Activated CD4-positive, alpha-beta T cell treated with anti-CD3 and anti-CD28 coated beads, Interleukin-2, amount 10 ng/mL, durations not matched to agents 24 days and 14 days (primary cell): ENCODE measurements around the gene EPN3. TPM values are rescaled to one million over a fixed set of nuclear protein-coding genes. Genes with fewer than 3 reads are reported as not detected.

ENCODE experiments used
- DNase-seq: peaks from one replicate; pipeline ENCODE4 v3.0.0; 2022
- H3K27ac Mint-ChIP-seq: one replicate; pipeline ENCODE4 v1.8.0; 2022; ENCODE audit warnings: mild to moderate bottlenecking, mixed read lengths
- H3K27me3 Mint-ChIP-seq: one replicate; pipeline ENCODE4 v1.8.0; 2022; ENCODE audit warnings: mixed read lengths
- H3K36me3 Mint-ChIP-seq: one replicate; pipeline ENCODE4 v1.8.0; 2022; ENCODE audit warnings: low read depth, mild to moderate bottlenecking, mixed read lengths
- H3K4me1 Mint-ChIP-seq: one replicate; pipeline ENCODE4 v1.8.0; 2021; ENCODE audit warnings: mixed read lengths
- H3K4me3 Mint-ChIP-seq: one replicate; pipeline ENCODE4 v1.8.0; 2022; ENCODE audit warnings: mild to moderate bottlenecking, moderate library complexity, mixed read lengths
- H3K9me3 Mint-ChIP-seq: one replicate; pipeline ENCODE4 v1.8.0; 2021; ENCODE audit warnings: mixed read lengths
- intact Hi-C: fragments of 100-400 bp; cut with micrococcal nuclease; formaldehyde crosslinking; loops from one replicate; pipeline ENCODE4 v1.15.1; 2023
- total RNA-seq: library from RNA; stranded (reverse); gene quantifications from 2 replicates; pipeline ENCODE4 v1.2.3, GENCODE V29; 2022

Gene EPN3
- total RNA-seq, 1 donor from 2014 or later = not detected

GRCh38 chr17:50565402-50566350 lies 33.1 kb downstream of the EPN3 start:
- peak; percentile 70 for DNase-seq
- Mint-ChIP-seq H3K4me1 (peaks cover 7% of the 10 kb centered on the region), H3K36me3 (no peaks in the 10 kb centered on the region), H3K4me3 (no peak overlapping the region), H3K27ac (peak overlapping the region; percentile 45), H3K9me3 (no peaks in the 10 kb centered on the region), H3K27me3 (peaks cover 52% of the 10 kb centered on the region)
- intact Hi-C loops = no loop called here

DNA sequence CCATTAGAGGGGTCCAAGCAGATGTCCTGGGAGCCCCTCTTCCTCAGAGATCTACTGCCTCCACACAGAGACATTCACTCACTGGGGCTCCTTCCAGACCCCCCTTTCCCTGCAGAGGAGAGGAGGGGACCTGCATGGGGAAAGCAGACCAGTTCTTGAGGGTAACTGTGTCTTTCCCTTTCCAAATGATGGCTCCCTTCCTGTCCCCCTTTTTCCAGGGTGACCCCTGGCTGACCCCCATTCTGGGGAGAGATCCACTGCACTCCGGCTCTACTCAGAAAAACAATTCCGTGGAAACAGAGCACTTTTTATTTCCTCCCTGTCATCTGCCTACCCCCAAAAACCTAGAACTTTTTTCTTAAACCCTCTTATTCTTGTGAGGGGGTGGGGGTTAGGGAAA lies 34.4 kb downstream of the EPN3 start:
- H3K27me3 Mint-ChIP-seq = peaks cover 54% of the 10 kb centered on the region
- no peaks in the 10 kb centered on the region for H3K36me3 Mint-ChIP-seq

GRCh38 chr17:50568659-50569058 lies 36.1 kb downstream of the EPN3 start:
- Mint-ChIP-seq H3K9me3 (no peaks in the 10 kb centered on the region), H3K4me3 (no peak overlapping the region), H3K4me1 (peaks cover 3% of the 10 kb centered on the region), H3K27me3 (peaks cover 39% of the 10 kb centered on the region), H3K36me3 (no peaks in the 10 kb centered on the region), H3K27ac (no peak overlapping the region)
- DNase-seq = no peak
- intact Hi-C loops = no loop called here

More for the DNA sequence above, 34.4 kb downstream of the EPN3 start:
- H3K4me1 Mint-ChIP-seq = peaks cover 7% of the 10 kb centered on the region
- H3K9me3 Mint-ChIP-seq = no peaks in the 10 kb centered on the region
- no peak for DNase-seq
- intact Hi-C loops = no loop called here
- H3K27ac Mint-ChIP-seq = no peak overlapping the region
- no peak overlapping the region for H3K4me3 Mint-ChIP-seq

DNA sequence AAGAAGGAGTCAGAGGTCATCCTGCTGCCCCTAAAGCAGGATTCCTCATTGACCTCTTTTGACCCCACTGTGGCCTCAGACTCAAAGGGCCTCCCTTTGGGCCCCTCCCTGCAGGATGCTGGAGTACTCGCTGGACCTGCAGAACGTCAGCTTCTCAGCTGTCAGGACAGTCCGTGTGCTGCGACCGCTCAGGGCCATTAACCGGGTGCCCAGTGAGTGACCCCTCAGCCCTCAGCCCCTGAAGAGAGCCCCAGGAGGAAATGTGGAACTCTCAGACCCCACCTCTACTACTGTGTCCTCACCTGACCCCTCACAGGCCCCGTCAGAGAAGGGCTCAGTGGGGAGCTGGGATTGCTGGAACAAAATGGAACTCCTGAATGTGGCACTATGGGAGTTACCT lies 37.1 kb downstream of the EPN3 start:
- intact Hi-C loops = no loop called here
- no peak overlapping the region for H3K27ac Mint-ChIP-seq

DNA sequence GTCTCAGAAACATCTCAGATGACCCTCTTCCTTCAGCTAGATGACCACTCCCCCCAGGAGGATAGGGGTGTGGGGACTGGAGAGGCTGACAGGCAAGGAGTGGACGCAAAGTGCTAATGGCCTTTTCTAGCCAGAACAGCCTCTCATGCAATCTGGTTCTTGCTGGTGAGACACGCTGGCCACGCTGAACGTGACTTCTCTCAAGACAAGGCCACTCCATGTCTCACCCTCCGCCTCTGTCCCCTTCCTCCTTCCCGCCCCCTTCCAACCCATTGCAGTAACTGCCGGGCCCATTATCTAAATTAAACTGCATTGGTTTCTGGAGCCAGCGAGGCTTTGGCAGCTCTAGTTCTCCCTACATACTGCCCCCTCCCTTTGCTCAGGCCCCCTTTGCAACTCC lies 37.5 kb downstream of the EPN3 start:
- no peaks in the 10 kb centered on the region for H3K9me3 Mint-ChIP-seq
- no peak overlapping the region for H3K4me3 Mint-ChIP-seq
- H3K4me1 Mint-ChIP-seq = no peaks in the 10 kb centered on the region
- H3K27ac Mint-ChIP-seq = no peak overlapping the region
- intact Hi-C loops = no loop called here
- no peaks in the 10 kb centered on the region for H3K36me3 Mint-ChIP-seq
- DNase-seq = no peak
- H3K27me3 Mint-ChIP-seq = peaks cover 27% of the 10 kb centered on the region

More for the DNA sequence above, 37.1 kb downstream of the EPN3 start:
- Mint-ChIP-seq H3K9me3 (no peaks in the 10 kb centered on the region), H3K4me3 (no peak overlapping the region), H3K27me3 (peaks cover 32% of the 10 kb centered on the region), H3K4me1 (peaks cover 3% of the 10 kb centered on the region), H3K36me3 (no peaks in the 10 kb centered on the region)
- no peak for DNase-seq

GRCh38 chr17:50570528-50570927 lies 38.0 kb downstream of the EPN3 start:
- no peak overlapping the region for H3K27ac Mint-ChIP-seq
- H3K9me3 Mint-ChIP-seq = no peaks in the 10 kb centered on the region
- no peaks in the 10 kb centered on the region for H3K36me3 Mint-ChIP-seq
- intact Hi-C loops = no loop called here
- peaks cover 24% of the 10 kb centered on the region for H3K27me3 Mint-ChIP-seq
- no peaks in the 10 kb centered on the region for H3K4me1 Mint-ChIP-seq
- H3K4me3 Mint-ChIP-seq = no peak overlapping the region
- no peak for DNase-seq

- Mint-ChIP-seq H3K27ac (no peak overlapping the region), H3K36me3 (no peaks in the 10 kb centered on the region), H3K4me1 (no peaks in the 10 kb centered on the region), H3K4me3 (no peak overlapping the region), H3K9me3 (no peaks in the 10 kb centered on the region), H3K27me3 (peaks cover 14% of the 10 kb centered on the region)
- intact Hi-C loops = no loop called here
- no peak for DNase-seq
These were observed 39.1 kb downstream of the EPN3 start for GRCh38 chr17:50571681-50572080.

- H3K4me3 Mint-ChIP-seq = no peak overlapping the region
- H3K27ac Mint-ChIP-seq = no peak overlapping the region
- no peaks in the 10 kb centered on the region for H3K4me1 Mint-ChIP-seq
- intact Hi-C loops = no loop called here
- peaks cover 7% of the 10 kb centered on the region for H3K27me3 Mint-ChIP-seq
- no peaks in the 10 kb centered on the region for H3K9me3 Mint-ChIP-seq
- H3K36me3 Mint-ChIP-seq = no peaks in the 10 kb centered on the region
- DNase-seq = no peak
These were observed 40.0 kb downstream of the EPN3 start for GRCh38 chr17:50572541-50572940.

DNA sequence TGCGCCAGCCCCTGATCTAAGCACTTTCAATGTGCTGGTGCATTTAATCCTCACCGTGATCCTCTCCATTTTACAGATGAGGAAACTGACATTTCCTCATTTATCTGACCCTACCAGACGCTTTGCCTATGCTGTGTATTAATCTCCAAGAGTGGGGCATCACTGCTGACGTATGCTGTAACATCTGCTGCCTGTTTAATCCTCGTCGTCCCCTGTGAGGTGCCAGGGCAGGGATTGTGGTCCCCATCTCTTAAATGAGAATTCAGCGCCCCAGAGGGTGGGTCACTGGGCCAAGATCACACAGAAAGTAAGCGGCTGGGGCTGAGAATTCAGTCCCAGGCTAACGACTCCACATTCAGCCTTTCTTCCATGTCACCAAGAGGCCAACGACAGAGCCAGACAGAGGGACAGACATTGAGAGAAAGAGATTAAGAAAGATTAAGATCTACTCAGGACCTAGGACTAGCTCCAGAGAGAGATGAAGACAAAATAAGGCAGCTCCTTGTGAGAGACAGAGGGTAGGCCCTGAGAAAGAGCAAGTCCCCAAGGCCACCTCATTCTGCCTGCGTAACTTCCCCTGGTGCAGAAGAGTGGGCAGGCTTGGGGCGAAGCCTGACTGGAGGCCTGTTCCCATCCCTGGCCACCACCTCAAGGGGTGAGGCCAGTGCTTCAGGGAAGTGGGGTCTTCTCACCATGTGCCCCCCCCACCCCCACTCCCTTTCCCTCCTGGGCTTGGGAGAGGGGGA lies 41.5 kb downstream of the EPN3 start:
- Mint-ChIP-seq H3K9me3 (no peaks in the 10 kb centered on the region), H3K36me3 (no peaks in the 10 kb centered on the region), H3K4me3 (no peak overlapping the region), H3K27ac (no peak overlapping the region), H3K27me3 (peaks cover 2% of the 10 kb centered on the region), H3K4me1 (no peaks in the 10 kb centered on the region)
- intact Hi-C loops = no loop called here
- no peak for DNase-seq

GRCh38 chr17:50575581-50576210 lies 43.2 kb downstream of the EPN3 start:
- H3K9me3 Mint-ChIP-seq = no peaks in the 10 kb centered on the region
- H3K27me3 Mint-ChIP-seq = peaks cover 2% of the 10 kb centered on the region
- intact Hi-C loops = no loop called here
- H3K4me1 Mint-ChIP-seq = no peaks in the 10 kb centered on the region
- no peak overlapping the region for H3K4me3 Mint-ChIP-seq
- no peak overlapping the region for H3K27ac Mint-ChIP-seq
- no peaks in the 10 kb centered on the region for H3K36me3 Mint-ChIP-seq
- DNase-seq = peak; percentile 65

- Mint-ChIP-seq H3K4me3 (no peak overlapping the region), H3K27ac (no peak overlapping the region), H3K36me3 (no peaks in the 10 kb centered on the region), H3K4me1 (no peaks in the 10 kb centered on the region), H3K9me3 (no peaks in the 10 kb centered on the region), H3K27me3 (no peaks in the 10 kb centered on the region)
- intact Hi-C loops = no loop called here
- no peak for DNase-seq
These were observed 44.3 kb downstream of the EPN3 start for GRCh38 chr17:50576864-50577263.

GRCh38 chr17:50577451-50577954 lies 45.0 kb downstream of the EPN3 start:
- H3K36me3 Mint-ChIP-seq = no peaks in the 10 kb centered on the region
- no peaks in the 10 kb centered on the region for H3K4me1 Mint-ChIP-seq

GRCh38 chr17:50578173-50578572 lies 45.6 kb downstream of the EPN3 start:
- intact Hi-C loops = no loop called here
- DNase-seq = no peak
- Mint-ChIP-seq H3K36me3 (no peaks in the 10 kb centered on the region), H3K27ac (no peak overlapping the region), H3K27me3 (no peaks in the 10 kb centered on the region), H3K4me1 (no peaks in the 10 kb centered on the region), H3K9me3 (no peaks in the 10 kb centered on the region), H3K4me3 (no peak overlapping the region)

More at GRCh38 chr17:50577451-50577954, 45.0 kb downstream of the EPN3 start:
- intact Hi-C loops = no loop called here
- DNase-seq = no peak
- Mint-ChIP-seq H3K9me3 (no peaks in the 10 kb centered on the region), H3K27ac (peak overlapping the region; percentile 1), H3K27me3 (no peaks in the 10 kb centered on the region), H3K4me3 (no peak overlapping the region)

GRCh38 chr17:50579399-50579798 lies 46.9 kb downstream of the EPN3 start:
- H3K9me3 Mint-ChIP-seq = no peaks in the 10 kb centered on the region
- DNase-seq = no peak
- no peaks in the 10 kb centered on the region for H3K36me3 Mint-ChIP-seq
- H3K27ac Mint-ChIP-seq = no peak overlapping the region
- no peak overlapping the region for H3K4me3 Mint-ChIP-seq
- H3K4me1 Mint-ChIP-seq = no peaks in the 10 kb centered on the region
- intact Hi-C loops = no loop called here
- peaks cover 6% of the 10 kb centered on the region for H3K27me3 Mint-ChIP-seq
